Right atrium auricular region (tissue), 2 donors: ENCODE measurements around the gene NFATC2. TPM values are rescaled to one million over a fixed set of nuclear protein-coding genes. Genes with fewer than 3 reads are reported as not detected.

ENCODE experiments used
- DNase-seq: peaks from one replicate; pipeline ENCODE4 v3.0.0-alpha.2; 2019; ENCODE audit warnings: low spot score
- H3K27ac ChIP-seq, 2 donors: fragments of 200-600 bp; sonication (generic); 1 replicate in 1 of 2; 2 replicates in 1 of 2; pipeline ENCODE4 v1.5.1; 2016 to 2019
- H3K27me3 ChIP-seq, 2 donors: fragments of 200-600 bp; sonication (generic); one replicate each; pipeline versions ENCODE4 v1.5.1 to v1.6.0; 2017 to 2019
- H3K36me3 ChIP-seq: fragments of 200-600 bp; sonication (generic); one replicate; pipeline ENCODE4 v1.5.1; 2016
- H3K4me1 ChIP-seq, 2 donors: fragments of 200-600 bp; sonication (generic); one replicate each; pipeline versions ENCODE4 v1.5.1 to v1.6.0; 2017 to 2019
- H3K4me3 ChIP-seq, 2 donors: fragments of 200-600 bp; sonication (generic); 1 replicate in 1 of 2; 2 replicates in 1 of 2; pipeline ENCODE4 v1.5.1; 2017 to 2019; ENCODE audit warnings: mild to moderate bottlenecking in 1 of 2, moderate library complexity in 1 of 2
- H3K9me3 ChIP-seq, 2 donors: fragments of 200-600 bp; sonication (generic); one replicate each; pipeline ENCODE4 v1.5.1; 2019
- total RNA-seq, 2 donors: library from RNA; depleted of rRNA; stranded (reverse); fragments of >200 nt; gene quantifications; one replicate each; pipeline ENCODE4 v1.1.0, GENCODE V29; 2016
- TF ChIP-seq, protein P1 (sequence below), 2 donors: fragments of 200-600 bp; sonication (generic); IDR thresholded peaks; one replicate each; pipeline ENCODE4 v1.5.1; 2019; ENCODE audit warnings: antibody characterized with exemption in 2 of 2

NFATC2 gene
- total RNA-seq, 2 donors from 2014 or later, result 8.6 to 12.5 TPM

DNA sequence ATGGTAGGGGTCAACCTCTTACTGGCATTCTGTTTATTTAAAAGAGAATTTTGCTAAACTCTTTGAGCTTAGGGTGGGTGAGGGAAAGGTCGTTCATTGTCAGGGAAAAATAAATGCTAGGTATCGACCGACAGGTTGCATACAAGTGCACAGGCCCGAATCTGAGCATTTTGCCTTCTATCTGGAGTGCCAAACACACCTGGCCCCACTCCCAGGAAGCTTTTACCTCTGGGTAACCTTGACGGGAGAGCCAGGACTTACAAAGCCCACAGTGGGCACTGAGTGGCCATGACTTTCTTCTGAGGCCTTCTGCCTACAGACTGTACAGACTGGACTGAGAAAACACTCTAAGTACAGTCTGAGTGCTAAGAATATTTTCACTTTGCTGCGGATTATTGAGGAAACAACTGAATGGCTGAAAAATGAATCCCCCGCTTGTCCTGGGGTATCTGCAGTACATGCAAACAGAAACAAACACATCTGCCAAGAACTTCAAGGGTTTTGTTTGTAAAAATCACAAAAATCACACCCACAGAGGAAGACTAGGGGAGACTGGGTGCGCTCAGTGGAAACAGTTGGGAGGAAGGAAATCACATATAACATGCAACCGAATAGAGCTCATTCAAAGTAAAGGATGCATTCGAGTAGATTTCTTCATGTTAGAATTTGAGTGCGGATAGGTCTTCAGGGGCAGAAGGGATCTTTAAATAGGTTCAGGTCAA lies 152.8 kb downstream of the NFATC2 start:
- no peak for DNase-seq
- Histone ChIP-seq H3K27ac (peak overlapping the region in 1 of 2 donors; percentile 33), H3K9me3 (no peaks in the 10 kb centered on the region), H3K27me3 (no peaks in the 10 kb centered on the region), H3K4me3 (no peak overlapping the region), H3K36me3 (peaks cover 4% of the 10 kb centered on the region), H3K4me1 (peaks cover 2 to 31% of the 10 kb centered on the region in 2 donors)
- TF ChIP-seq, protein P1, sequence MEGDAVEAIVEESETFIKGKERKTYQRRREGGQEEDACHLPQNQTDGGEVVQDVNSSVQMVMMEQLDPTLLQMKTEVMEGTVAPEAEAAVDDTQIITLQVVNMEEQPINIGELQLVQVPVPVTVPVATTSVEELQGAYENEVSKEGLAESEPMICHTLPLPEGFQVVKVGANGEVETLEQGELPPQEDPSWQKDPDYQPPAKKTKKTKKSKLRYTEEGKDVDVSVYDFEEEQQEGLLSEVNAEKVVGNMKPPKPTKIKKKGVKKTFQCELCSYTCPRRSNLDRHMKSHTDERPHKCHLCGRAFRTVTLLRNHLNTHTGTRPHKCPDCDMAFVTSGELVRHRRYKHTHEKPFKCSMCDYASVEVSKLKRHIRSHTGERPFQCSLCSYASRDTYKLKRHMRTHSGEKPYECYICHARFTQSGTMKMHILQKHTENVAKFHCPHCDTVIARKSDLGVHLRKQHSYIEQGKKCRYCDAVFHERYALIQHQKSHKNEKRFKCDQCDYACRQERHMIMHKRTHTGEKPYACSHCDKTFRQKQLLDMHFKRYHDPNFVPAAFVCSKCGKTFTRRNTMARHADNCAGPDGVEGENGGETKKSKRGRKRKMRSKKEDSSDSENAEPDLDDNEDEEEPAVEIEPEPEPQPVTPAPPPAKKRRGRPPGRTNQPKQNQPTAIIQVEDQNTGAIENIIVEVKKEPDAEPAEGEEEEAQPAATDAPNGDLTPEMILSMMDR (IDR thresholded peaks at IDR 0.05), result no peak

DNA sequence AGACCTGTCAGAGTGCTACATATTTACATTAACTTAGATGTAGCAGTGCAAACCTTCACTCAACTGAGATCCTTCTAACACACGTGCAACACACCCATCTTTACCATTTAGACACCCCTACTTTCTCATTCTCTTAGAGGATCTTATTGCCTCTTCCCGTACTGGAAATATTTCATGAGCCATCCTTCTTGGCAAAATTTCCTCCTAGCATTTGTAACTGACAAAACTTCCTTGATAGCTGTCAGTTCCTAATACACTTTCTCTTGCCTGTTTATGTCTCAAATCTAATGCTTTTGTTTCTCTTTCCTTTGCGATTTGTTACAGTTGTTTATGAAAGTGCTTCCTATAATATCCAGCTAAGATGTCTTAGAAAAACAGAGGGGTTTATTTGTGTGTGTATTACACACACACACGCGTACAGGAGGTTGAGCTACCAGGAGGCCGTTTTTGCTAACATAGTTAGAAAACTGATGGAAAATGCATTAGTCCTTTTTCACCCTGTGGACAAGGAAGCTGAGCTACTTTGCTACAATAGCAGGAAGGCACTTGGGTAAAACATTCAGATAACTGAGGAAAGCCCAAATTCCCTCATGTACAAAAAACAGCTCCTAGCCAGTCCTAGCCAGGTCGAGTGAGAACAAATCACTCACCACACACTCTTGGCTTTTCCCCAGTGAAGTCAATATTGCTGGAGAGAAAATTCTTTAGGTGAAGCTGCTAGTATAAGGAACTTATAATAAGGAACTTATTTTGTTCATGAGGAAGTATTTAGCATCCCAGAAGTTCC lies 153.6 kb downstream of the NFATC2 start:
- no peak overlapping the region for H3K4me3 ChIP-seq
- H3K27ac ChIP-seq, result peak overlapping the region in 1 of 2 donors; percentile 33
- DNase-seq, result no peak
- H3K4me1 ChIP-seq, result peaks cover 0 to 24% of the 10 kb centered on the region in 2 donors
- TF ChIP-seq, protein P1 (IDR thresholded peaks at IDR 0.05), result no peak
- no peaks in the 10 kb centered on the region for H3K9me3 ChIP-seq
- H3K27me3 ChIP-seq, result no peaks in the 10 kb centered on the region
- H3K36me3 ChIP-seq, result peaks cover 4% of the 10 kb centered on the region

DNA sequence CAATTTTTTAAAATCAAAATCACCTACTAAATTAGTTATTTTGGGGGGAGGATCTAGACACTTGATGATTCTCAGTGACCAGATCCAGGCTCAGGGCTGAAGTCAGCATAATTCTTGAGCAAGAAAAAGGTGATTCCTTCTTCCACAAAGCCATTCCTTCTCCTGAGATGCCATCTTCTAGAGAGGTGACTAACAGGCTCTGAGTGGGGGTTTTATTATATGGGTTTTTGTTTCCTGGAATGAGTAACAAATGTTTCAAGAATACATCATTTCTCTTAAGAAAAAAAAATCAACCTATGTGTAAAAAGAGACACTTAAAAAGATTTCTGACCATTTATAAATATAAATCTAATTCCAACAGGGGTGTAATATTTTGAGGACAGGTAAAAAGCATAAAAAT lies 154.3 kb downstream of the NFATC2 start:
- Histone ChIP-seq H3K4me3 (no peak overlapping the region), H3K4me1 (peaks cover 0 to 16% of the 10 kb centered on the region in 2 donors), H3K36me3 (peaks cover 4% of the 10 kb centered on the region), H3K27me3 (no peaks in the 10 kb centered on the region), H3K9me3 (no peaks in the 10 kb centered on the region), H3K27ac (no peak overlapping the region)
- TF ChIP-seq, protein P1 (IDR thresholded peaks at IDR 0.05), result no peak
- DNase-seq, result no peak

DNA sequence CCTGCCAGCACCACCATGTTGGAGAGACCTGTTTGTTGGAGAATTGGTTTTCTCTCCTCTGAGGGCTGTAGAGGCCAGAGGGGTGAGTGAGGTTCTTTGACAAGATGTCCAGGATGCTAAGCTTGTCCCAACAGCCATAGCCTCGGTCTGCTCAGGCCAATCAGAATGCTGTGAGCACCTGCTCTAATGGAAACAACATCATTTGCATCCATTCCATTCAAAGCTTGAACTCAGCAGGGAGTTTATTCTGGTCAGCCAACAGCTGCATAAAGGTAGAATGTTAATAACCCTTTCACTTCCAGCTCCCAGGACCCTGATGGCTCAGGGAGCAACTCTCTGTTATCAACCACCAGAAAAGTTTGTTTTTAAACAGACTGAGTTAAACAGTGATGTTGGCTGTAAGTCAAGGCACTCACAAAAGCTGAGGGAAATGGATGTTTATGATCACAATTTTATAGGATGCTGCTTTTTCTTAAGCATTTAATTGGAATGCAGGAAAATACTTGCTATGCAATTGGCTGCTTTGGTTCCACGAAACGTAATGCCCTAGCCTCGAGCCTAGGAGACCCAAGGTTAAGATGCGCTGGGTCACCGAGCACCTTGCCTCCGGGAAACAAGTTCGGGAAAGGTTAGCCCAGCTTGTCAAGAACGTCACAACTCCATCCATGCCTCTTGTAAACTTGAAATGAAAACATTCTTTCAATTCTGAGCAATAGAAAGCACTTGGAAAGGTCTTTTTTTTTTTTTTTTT lies 155.2 kb downstream of the NFATC2 start:
- Histone ChIP-seq H3K27ac (no peak overlapping the region), H3K4me1 (peaks cover 0 to 11% of the 10 kb centered on the region in 2 donors), H3K4me3 (no peak overlapping the region), H3K27me3 (no peaks in the 10 kb centered on the region), H3K36me3 (peaks cover 4% of the 10 kb centered on the region), H3K9me3 (no peaks in the 10 kb centered on the region)
- DNase-seq, result no peak
- TF ChIP-seq, protein P1 (IDR thresholded peaks at IDR 0.05), result no peak

DNA sequence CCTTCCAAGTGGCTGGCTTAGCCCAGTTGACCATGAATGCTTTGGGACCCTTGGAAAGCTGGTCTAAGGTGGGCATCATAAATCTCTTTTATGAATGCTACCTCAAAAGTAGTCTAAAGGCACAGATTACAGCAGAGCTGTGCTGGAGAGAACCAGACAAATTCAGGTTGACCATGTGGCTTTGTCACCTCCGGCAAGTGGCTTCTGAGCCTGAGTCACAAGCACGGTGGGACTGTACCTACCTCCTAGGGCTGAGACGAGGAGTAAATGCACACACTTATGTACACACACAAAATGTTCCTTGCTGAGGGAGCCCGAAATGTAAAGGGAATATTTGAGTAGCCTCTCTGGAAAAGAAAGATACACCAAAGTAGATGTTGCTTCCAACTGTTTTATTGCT lies 155.9 kb downstream of the NFATC2 start:
- DNase-seq, result no peak
- Histone ChIP-seq H3K27me3 (no peaks in the 10 kb centered on the region), H3K4me3 (no peak overlapping the region), H3K4me1 (peaks cover 0 to 11% of the 10 kb centered on the region in 2 donors), H3K36me3 (peaks cover 4% of the 10 kb centered on the region), H3K9me3 (no peaks in the 10 kb centered on the region), H3K27ac (no peak overlapping the region)
- TF ChIP-seq, protein P1 (IDR thresholded peaks at IDR 0.05), result no peak
